Endothelial cell of umbilical vein (primary cell): ENCODE measurements around the gene FNIP2. TPM values are rescaled to one million over a fixed set of nuclear protein-coding genes. Genes with fewer than 3 reads are reported as not detected.

Source experiments
- BruUV-seq: library from RNA; stranded (reverse); fragments of 400-500 nt; replicated peaks from 2 replicates; lab custom pipeline; 2021; lab: Mats Ljungman, UMichigan
- CTCF ChIA-PET: fragments of 300-600, 350-600 bp; sonication (Branson Sonifier 250); formaldehyde crosslinking; loops from one replicate; lab custom pipeline; 2021; ENCODE audit warnings: antibody characterized with exemption, inconsistent platforms; lab: Charles Lee
- POLR2A ChIA-PET: fragments of 300-600, 350-600 bp; sonication (Branson Sonifier 250); formaldehyde crosslinking; loops from one replicate; lab custom pipeline; 2021; ENCODE audit warnings: antibody characterized with exemption, inconsistent platforms; lab: Charles Lee
- DNase-seq: peaks from one replicate; pipeline ENCODE4 v3.0.0-alpha.2; 2011; ENCODE audit warnings: low read depth, low spot score
- FAIRE-seq: peaks from 2 replicates; lab custom pipeline; 2011; peaks lifted over from hg19 to GRCh38; lab: Jason Lieb, UNC
- H2AFZ ChIP-seq: 2 replicates; pipeline ENCODE4 v1.6.0; 2012; ENCODE audit warnings: low read depth, low read length, control low read depth, inconsistent platforms
- H3K27ac ChIP-seq: 2 replicates; pipeline ENCODE4 v1.5.1; 2011; ENCODE audit warnings: low read depth, mild to moderate bottlenecking, control low read depth, low read length, moderate library complexity; ENCODE audit not compliant: insufficient read depth
- H3K27me3 ChIP-seq, 2 experiments: 2 replicates each; pipeline versions ENCODE4 v1.6.0 to v1.6.1; 2011; ENCODE audit warnings: low read length in 2 of 2, mixed read lengths in 1 of 2; ENCODE audit not compliant: control insufficient read depth in 2 of 2, insufficient read depth in 2 of 2
- H3K36me3 ChIP-seq, 2 experiments: 2 replicates in 1 of 2; 3 replicates in 1 of 2; pipeline ENCODE4 v1.5.1; 2011; ENCODE audit warnings: low read length in 2 of 2, mild to moderate bottlenecking in 1 of 2, moderate library complexity in 1 of 2; ENCODE audit not compliant: control insufficient read depth in 2 of 2, insufficient read depth in 2 of 2; ENCODE audit errors: extremely low read depth in 1 of 2
- H3K4me1 ChIP-seq: 3 replicates; pipeline ENCODE4 v1.5.1; 2011; ENCODE audit warnings: mild to moderate bottlenecking, low read length; ENCODE audit not compliant: control insufficient read depth, insufficient read depth; ENCODE audit errors: extremely low read depth
- H3K4me2 ChIP-seq: 2 replicates; pipeline ENCODE4 v1.6.1; 2011; ENCODE audit warnings: low read length, control low read depth, mixed read lengths; ENCODE audit not compliant: insufficient read depth
- H3K4me3 ChIP-seq, 3 experiments: fragments of 200-600 bp in 1 of 3; sonication (generic), shearing (Covaris generic) in 1 of 3; replicated peaks in 1 of 3; 2 replicates each; pipeline ENCODE4 v1.5.1; 2011 to 2016; ENCODE audit warnings: control low read depth in 3 of 3, low read length in 3 of 3, mild to moderate bottlenecking in 2 of 3, inconsistent platforms in 1 of 3, low read depth in 1 of 3, moderate library complexity in 1 of 3; ENCODE audit not compliant: insufficient read depth in 1 of 3
- H3K79me2 ChIP-seq: 2 replicates; pipeline ENCODE4 v1.6.0; 2012; ENCODE audit warnings: low read length, inconsistent platforms; ENCODE audit not compliant: control insufficient read depth, insufficient read depth
- H3K9ac ChIP-seq: replicated peaks from 2 replicates; pipeline ENCODE3; 2011; ENCODE audit warnings: low read length, control low read depth; ENCODE audit not compliant: insufficient read depth; ENCODE audit errors: extremely low read depth
- H3K9me1 ChIP-seq: replicated peaks from 3 replicates; pipeline ENCODE4 v1.6.0; 2011; ENCODE audit warnings: mild to moderate bottlenecking, low read length; ENCODE audit not compliant: control insufficient read depth, insufficient read depth; ENCODE audit errors: extremely low read depth
- H3K9me3 ChIP-seq: replicated peaks from 2 replicates; pipeline ENCODE4 v1.5.1; 2012; ENCODE audit warnings: low read length, inconsistent platforms; ENCODE audit not compliant: control insufficient read depth, insufficient read depth
- H4K20me1 ChIP-seq: replicated peaks from 2 replicates; pipeline ENCODE3; 2011; ENCODE audit warnings: mild to moderate bottlenecking, low read length; ENCODE audit not compliant: control insufficient read depth, insufficient read depth; ENCODE audit errors: extremely low read depth
- EZH2 ChIP-seq: IDR thresholded peaks from 2 replicates; pipeline ENCODE4 v1.6.1; 2012; ENCODE audit warnings: borderline replicate concordance, low read depth, mild to moderate bottlenecking, moderate library complexity, low read length, inconsistent platforms; ENCODE audit not compliant: severe bottlenecking
- FOS ChIP-seq: IDR thresholded peaks from 2 replicates; pipeline ENCODE4 v1.6.1; 2011; ENCODE audit warnings: mild to moderate bottlenecking, low read length, moderate library complexity, borderline replicate concordance; ENCODE audit not compliant: insufficient read depth
- GATA2 ChIP-seq: IDR thresholded peaks from 2 replicates; pipeline ENCODE4 v1.7.0; 2011; ENCODE audit warnings: low read depth, mild to moderate bottlenecking, moderate library complexity, mixed read lengths, low read length; ENCODE audit not compliant: insufficient read length, insufficient read depth
- JUN ChIP-seq: IDR thresholded peaks from 2 replicates; pipeline ENCODE4 v1.6.1; 2011; ENCODE audit warnings: borderline replicate concordance, low read depth; ENCODE audit not compliant: insufficient read length, insufficient read depth
- dilution Hi-C: fragments of 300-500 bp; cut with MboI; formaldehyde crosslinking; loops from one replicate; pipeline ENCODE4 v1.15.0; 2019; ENCODE audit warnings: low sequenced_read_pairs; ENCODE audit not compliant: extremely low pct_ligation_motif_present
- intact Hi-C: fragments of 100-400 bp; cut with micrococcal nuclease; formaldehyde crosslinking; loops from one replicate; pipeline ENCODE4 v1.10.0; 2022
- polyA plus RNA-seq, 4 experiments: library from polyadenylated mRNA; depleted of rRNA in 3 of 4; stranded (reverse) in 3 of 4; unstranded in 1 of 4; fragments of >200 nt; gene quantifications; 2 replicates each; pipeline versions ENCODE4 v1.2.1 to v1.2.3, GENCODE V29; 2011 to 2012; ENCODE audit warnings: missing spikeins in 1 of 4
- total RNA-seq: library from RNA; stranded (reverse); gene quantifications from 2 replicates; pipeline ENCODE4 v1.2.3, GENCODE V29; 2021
- TF ChIP-seq, protein P1 (sequence below): IDR thresholded peaks from 2 replicates; pipeline ENCODE4 v1.6.1; 2011; ENCODE audit not compliant: insufficient read depth, insufficient read length
- TF ChIP-seq, protein P2 (sequence below), 2 donors: IDR thresholded peaks; 1 replicate in 1 of 2; 2 replicates in 1 of 2; pipeline ENCODE4 v1.5.1; 2011; ENCODE audit warnings: low read length in 2 of 2, mild to moderate bottlenecking in 2 of 2, moderate library complexity in 2 of 2, control low read depth in 1 of 2, inconsistent platforms in 1 of 2, low read depth in 1 of 2; ENCODE audit not compliant: insufficient read depth in 1 of 2; ENCODE audit errors: extremely low read depth in 1 of 2

The FNIP2 gene
- total and polyA plus RNA-seq, 2 donors (not counting 3 experiments of a cell fraction or from before 2014, with no cell fraction given): 4.5 to 14.4 TPM

GRCh38 chr4:158770671-158771070, 1.8 kb downstream of the FNIP2 start:
- Histone ChIP-seq H4K20me1 (peaks cover 2% of the 10 kb centered on the region), H3K4me2 (no peak overlapping the region), H2AFZ (no peak overlapping the region), H3K9me1 (no peaks in the 10 kb centered on the region), H3K27me3 (no peaks in the 10 kb centered on the region), H3K4me3 (no peak overlapping the region), H3K9me3 (no peaks in the 10 kb centered on the region), H3K27ac (no peak overlapping the region), H3K79me2 (peaks cover 15% of the 10 kb centered on the region), H3K36me3 (no peaks in the 10 kb centered on the region), H3K9ac (no peak overlapping the region), H3K4me1 (peaks cover 45% of the 10 kb centered on the region)
- no peak for TF ChIP-seq GATA2
- no peak for TF ChIP-seq EZH2
- TF ChIP-seq JUN: no peak
- TF ChIP-seq, protein P1, sequence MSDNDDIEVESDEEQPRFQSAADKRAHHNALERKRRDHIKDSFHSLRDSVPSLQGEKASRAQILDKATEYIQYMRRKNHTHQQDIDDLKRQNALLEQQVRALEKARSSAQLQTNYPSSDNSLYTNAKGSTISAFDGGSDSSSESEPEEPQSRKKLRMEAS: no peak
- TF ChIP-seq, protein P2, sequence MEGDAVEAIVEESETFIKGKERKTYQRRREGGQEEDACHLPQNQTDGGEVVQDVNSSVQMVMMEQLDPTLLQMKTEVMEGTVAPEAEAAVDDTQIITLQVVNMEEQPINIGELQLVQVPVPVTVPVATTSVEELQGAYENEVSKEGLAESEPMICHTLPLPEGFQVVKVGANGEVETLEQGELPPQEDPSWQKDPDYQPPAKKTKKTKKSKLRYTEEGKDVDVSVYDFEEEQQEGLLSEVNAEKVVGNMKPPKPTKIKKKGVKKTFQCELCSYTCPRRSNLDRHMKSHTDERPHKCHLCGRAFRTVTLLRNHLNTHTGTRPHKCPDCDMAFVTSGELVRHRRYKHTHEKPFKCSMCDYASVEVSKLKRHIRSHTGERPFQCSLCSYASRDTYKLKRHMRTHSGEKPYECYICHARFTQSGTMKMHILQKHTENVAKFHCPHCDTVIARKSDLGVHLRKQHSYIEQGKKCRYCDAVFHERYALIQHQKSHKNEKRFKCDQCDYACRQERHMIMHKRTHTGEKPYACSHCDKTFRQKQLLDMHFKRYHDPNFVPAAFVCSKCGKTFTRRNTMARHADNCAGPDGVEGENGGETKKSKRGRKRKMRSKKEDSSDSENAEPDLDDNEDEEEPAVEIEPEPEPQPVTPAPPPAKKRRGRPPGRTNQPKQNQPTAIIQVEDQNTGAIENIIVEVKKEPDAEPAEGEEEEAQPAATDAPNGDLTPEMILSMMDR (IDR thresholded peaks at IDR 0.05; ENCODE audit: extremely low read depth in 1 of 2, insufficient read depth in 1 of 2, low read depth in 1 of 2, low read length in 2 of 2): no peak
- no peak for TF ChIP-seq FOS
- dilution Hi-C loops (no loop called here), intact Hi-C loops (loop anchor here (5.0 kb wide), 1 partner anchor 407 kb away; no protein-coding TSS in a partner anchor)
- FAIRE-seq: no peak
- POLR2A ChIA-PET: no interaction called here
- no peak for DNase-seq
- CTCF ChIA-PET: interaction anchor here (2.2 kb wide), 1 partner anchor 81 kb away, joined by 22 read pairs; no protein-coding TSS in a partner anchor
- BruUV-seq: no TSS peak
